H1 (cell line): ENCODE data around the gene U2SURP.

Experiments used
- CHD2 ChIP-seq: IDR thresholded peaks from 2 replicates; pipeline ENCODE4 v1.6.1; 2012; ENCODE audit warnings: low read length, improper control_type of control experiment
- JUN ChIP-seq: IDR thresholded peaks from 2 replicates; pipeline ENCODE4 v1.6.1; 2011; ENCODE audit warnings: low read depth, mild to moderate bottlenecking, improper control_type of control experiment, low read length
- SAP30 ChIP-seq: fragments of 300-600 bp; sonication (generic); IDR thresholded peaks from 2 replicates; pipeline ENCODE4 v1.7.1; 2012; ENCODE audit warnings: low read length, moderate library complexity, mild to moderate bottlenecking, inconsistent platforms; ENCODE audit not compliant: insufficient read depth, insufficient replicate concordance
- TF ChIP-seq, protein P1 (sequence below), 3 experiments: IDR thresholded peaks; 1 replicate in 2 of 3; 2 replicates in 1 of 3; pipeline versions ENCODE4 v1.5.1 to v1.6.1; 2011; ENCODE audit warnings: low read length in 3 of 3, mild to moderate bottlenecking in 3 of 3, inconsistent platforms in 2 of 3, low read depth in 1 of 3, moderate library complexity in 1 of 3; ENCODE audit not compliant: insufficient read depth in 1 of 3; ENCODE audit errors: control extremely low read depth in 1 of 3

GRCh38 chr3:142966808-142967207, 34.6 kb upstream of the U2SURP start:
- TF ChIP-seq, protein P1, sequence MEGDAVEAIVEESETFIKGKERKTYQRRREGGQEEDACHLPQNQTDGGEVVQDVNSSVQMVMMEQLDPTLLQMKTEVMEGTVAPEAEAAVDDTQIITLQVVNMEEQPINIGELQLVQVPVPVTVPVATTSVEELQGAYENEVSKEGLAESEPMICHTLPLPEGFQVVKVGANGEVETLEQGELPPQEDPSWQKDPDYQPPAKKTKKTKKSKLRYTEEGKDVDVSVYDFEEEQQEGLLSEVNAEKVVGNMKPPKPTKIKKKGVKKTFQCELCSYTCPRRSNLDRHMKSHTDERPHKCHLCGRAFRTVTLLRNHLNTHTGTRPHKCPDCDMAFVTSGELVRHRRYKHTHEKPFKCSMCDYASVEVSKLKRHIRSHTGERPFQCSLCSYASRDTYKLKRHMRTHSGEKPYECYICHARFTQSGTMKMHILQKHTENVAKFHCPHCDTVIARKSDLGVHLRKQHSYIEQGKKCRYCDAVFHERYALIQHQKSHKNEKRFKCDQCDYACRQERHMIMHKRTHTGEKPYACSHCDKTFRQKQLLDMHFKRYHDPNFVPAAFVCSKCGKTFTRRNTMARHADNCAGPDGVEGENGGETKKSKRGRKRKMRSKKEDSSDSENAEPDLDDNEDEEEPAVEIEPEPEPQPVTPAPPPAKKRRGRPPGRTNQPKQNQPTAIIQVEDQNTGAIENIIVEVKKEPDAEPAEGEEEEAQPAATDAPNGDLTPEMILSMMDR (IDR thresholded peaks at IDR 0.05; ENCODE audit: control extremely low read depth in 1 of 3, insufficient read depth in 1 of 3, low read depth in 1 of 3, low read length in 3 of 3), result no peak
- TF ChIP-seq CHD2 (no peak), JUN (no peak), SAP30 (no peak)
